Upper lobe of right lung (tissue), 1 donor: ENCODE results near the gene B3GAT1. TPM values are rescaled to one million over a fixed set of nuclear protein-coding genes. Genes with fewer than 3 reads are reported as not detected.
"Not testable (repeated sequence)": the region's sequence is repeated elsewhere in the genome, so short reads cannot be mapped to it uniquely, and the experiment has no call there.

Source experiments
- ATAC-seq: fragments of 200-7000 bp; cut with Tn5 transposase; one replicate; pipeline ENCODE4 v1.9.1; 2020; ENCODE audit warnings: mild to moderate bottlenecking, moderate library complexity
- DNase-seq: peaks from one replicate; pipeline ENCODE4 v3.0.0-alpha.2; 2020
- H3K27ac ChIP-seq: fragments of 200-600 bp; one replicate; pipeline ENCODE4 v1.8.0; 2022
- H3K27me3 ChIP-seq: fragments of 200-600 bp; one replicate; pipeline ENCODE4 v1.8.0; 2022; ENCODE audit warnings: mild to moderate bottlenecking
- H3K36me3 ChIP-seq: fragments of 200-600 bp; one replicate; pipeline ENCODE4 v1.8.0; 2022
- H3K4me1 ChIP-seq: fragments of 200-600 bp; one replicate; pipeline ENCODE4 v1.8.0; 2022
- H3K4me3 ChIP-seq: fragments of 200-600 bp; one replicate; pipeline ENCODE4 v1.8.0; 2022; ENCODE audit warnings: mild to moderate bottlenecking
- H3K9me3 ChIP-seq: fragments of 200-600 bp; one replicate; pipeline ENCODE4 v1.8.0; 2022
- intact Hi-C: fragments of 100-400 bp; cut with DNase I; formaldehyde crosslinking; loops from one replicate; pipeline ENCODE4 v1.11.0; 2022
- total RNA-seq: library from RNA; stranded (reverse); fragmentation: NEBNext Ultra II Directional; extraction: Animal tissue kit (Norgen Biotek cat#: 25700); gene quantifications from one replicate; pipeline ENCODE4 v1.2.1, GENCODE V29; 2021
- TF ChIP-seq, protein P1 (sequence below): fragments of 200-600 bp; IDR thresholded peaks from one replicate; pipeline ENCODE4 v1.8.0; 2022; ENCODE audit warnings: antibody characterized with exemption
- donor health status: DM: no; HTN: yes; CAD: no; lungs with severe emphysema.

B3GAT1 gene
- total RNA-seq, 1 donor from 2014 or later, result 1.2 TPM

DNA sequence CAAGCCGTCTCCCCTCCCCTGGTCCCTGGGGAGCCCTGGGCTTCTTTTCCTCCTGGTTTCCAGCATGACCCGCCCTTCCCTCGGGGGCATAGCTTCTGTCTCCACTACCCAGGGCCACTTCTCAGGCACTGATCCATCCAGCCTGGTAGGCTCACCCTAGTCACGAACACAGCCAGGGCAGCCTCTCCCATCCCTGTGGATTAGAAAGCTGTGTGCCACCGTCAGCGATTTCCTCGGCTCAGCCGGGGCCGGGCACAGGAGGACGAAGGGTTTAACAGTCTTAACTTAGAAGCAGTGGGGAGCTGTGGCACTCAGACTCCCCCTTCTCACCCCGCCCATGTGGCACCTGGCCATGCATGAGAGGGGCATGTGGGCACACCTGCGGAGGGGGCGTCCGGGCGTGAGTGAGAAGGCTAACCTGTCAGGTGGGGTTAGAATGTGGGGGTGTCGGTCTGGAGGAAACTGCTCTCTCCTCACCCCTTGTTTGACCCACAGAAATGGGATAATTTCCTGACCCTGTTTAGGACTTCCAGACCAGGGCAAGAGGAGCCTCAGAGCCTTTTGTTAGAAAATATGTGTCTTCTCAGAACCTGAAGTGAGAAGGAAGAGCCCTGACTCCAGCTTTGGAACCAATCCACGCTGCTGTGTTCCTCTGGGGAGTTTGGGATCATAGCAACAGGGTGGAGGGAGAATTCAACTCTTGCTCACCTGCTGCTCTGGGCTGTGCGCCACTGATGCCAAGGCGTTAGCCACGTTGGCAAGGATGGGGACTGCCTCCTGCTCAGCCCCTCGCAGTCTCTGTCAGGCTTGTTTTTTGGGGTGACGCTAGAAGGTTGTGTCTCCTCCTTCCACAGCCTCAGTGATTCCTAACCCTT is 65.7 kb downstream of the B3GAT1 start:
- intact Hi-C loops, result no loop called here
- Histone ChIP-seq H3K36me3 (no peaks in the 10 kb centered on the region), H3K9me3 (no peaks in the 10 kb centered on the region), H3K27ac (no peak overlapping the region), H3K4me3 (no peak overlapping the region), H3K4me1 (no peaks in the 10 kb centered on the region), H3K27me3 (no peaks in the 10 kb centered on the region)
- TF ChIP-seq, protein P1, sequence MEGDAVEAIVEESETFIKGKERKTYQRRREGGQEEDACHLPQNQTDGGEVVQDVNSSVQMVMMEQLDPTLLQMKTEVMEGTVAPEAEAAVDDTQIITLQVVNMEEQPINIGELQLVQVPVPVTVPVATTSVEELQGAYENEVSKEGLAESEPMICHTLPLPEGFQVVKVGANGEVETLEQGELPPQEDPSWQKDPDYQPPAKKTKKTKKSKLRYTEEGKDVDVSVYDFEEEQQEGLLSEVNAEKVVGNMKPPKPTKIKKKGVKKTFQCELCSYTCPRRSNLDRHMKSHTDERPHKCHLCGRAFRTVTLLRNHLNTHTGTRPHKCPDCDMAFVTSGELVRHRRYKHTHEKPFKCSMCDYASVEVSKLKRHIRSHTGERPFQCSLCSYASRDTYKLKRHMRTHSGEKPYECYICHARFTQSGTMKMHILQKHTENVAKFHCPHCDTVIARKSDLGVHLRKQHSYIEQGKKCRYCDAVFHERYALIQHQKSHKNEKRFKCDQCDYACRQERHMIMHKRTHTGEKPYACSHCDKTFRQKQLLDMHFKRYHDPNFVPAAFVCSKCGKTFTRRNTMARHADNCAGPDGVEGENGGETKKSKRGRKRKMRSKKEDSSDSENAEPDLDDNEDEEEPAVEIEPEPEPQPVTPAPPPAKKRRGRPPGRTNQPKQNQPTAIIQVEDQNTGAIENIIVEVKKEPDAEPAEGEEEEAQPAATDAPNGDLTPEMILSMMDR, result no peak
- DNase-seq (no peak), ATAC-seq (no peak)

DNA sequence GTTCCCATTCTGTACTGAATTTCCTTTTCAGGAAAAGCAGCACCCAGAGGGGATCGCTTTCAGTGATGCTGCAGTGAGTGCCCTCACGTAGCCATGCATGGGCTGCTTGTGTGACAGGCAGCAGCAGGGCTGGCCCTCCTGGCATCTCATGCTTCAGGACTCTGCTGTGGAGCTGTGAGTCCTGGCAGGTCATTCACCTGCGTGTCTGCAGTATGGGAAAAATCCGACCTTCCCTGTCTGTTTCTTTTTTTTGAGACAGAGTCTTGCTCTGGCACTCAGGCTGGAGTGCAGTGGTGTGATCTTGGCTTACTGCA is 66.8 kb downstream of the B3GAT1 start:
- ATAC-seq, result no peak
- H3K9me3 ChIP-seq, result no peaks in the 10 kb centered on the region
- H3K27me3 ChIP-seq, result no peaks in the 10 kb centered on the region
- no peaks in the 10 kb centered on the region for H3K36me3 ChIP-seq
- H3K4me3 ChIP-seq, result no peak overlapping the region
- intact Hi-C loops, result no loop called here
- TF ChIP-seq, protein P1, result no peak
- no peak for DNase-seq
- H3K4me1 ChIP-seq, result no peaks in the 10 kb centered on the region
- no peak overlapping the region for H3K27ac ChIP-seq

DNA sequence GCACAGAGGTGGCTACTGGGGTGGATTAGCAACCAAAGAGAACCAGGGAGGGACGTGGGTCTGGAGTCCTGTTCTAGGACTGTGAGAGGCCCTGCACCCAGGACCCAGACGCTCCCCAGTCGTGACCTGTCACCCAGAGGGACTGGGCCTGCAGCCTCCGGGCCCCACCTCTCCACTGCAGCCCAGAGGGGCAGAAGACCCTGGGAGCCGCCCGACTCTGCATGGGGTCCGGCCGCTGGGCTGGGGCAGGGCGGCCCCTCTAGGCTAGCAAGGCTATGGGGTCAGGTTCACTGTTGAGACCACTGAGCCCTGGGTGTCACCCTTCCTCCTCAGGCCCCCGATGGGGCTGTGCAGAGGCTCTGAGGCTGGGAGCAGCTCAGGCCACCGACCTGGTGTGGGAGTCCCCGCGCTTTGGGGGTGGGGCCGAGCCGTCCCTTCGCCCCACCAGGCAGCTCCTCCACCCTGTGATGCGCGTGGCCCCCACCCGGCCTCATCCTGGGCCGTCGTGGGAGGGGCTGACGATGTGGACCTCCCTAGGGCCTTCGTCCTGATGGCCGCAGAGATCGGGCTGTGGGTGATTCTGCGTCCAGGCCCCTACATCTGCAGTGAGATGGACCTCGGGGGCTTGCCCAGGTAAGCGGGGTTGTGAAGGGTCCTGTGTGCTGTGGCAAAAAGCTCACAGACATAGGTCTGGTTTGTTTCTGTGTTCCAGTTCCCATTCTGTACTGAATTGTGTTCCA is 67.4 kb downstream of the B3GAT1 start:
- H3K27ac ChIP-seq, H3K36me3 ChIP-seq, intact Hi-C loops, H3K4me3 ChIP-seq, DNase-seq, H3K9me3 ChIP-seq, H3K27me3 ChIP-seq, H3K4me1 ChIP-seq: not testable (repeated sequence)
- peak; percentile 28 for ATAC-seq

- no peaks in the 10 kb centered on the region for H3K9me3 ChIP-seq
- no peaks in the 10 kb centered on the region for H3K27me3 ChIP-seq
- ATAC-seq, result no peak
- H3K36me3 ChIP-seq, result no peaks in the 10 kb centered on the region
- H3K4me1 ChIP-seq, result no peaks in the 10 kb centered on the region
- no peak overlapping the region for H3K4me3 ChIP-seq
- H3K27ac ChIP-seq, result no peak overlapping the region
- TF ChIP-seq, protein P1, result no peak
- DNase-seq, result no peak
- intact Hi-C loops, result no loop called here
Measured at GRCh38 chr11:134343646-134344045, 68.4 kb downstream of the B3GAT1 start.

GRCh38 chr11:134342572-134343340 is 69.3 kb downstream of the B3GAT1 start:
- H3K27ac ChIP-seq, result no peak overlapping the region
- intact Hi-C loops, result no loop called here
- H3K4me3 ChIP-seq, result no peak overlapping the region
- H3K27me3 ChIP-seq, result no peaks in the 10 kb centered on the region
- H3K9me3 ChIP-seq, result no peaks in the 10 kb centered on the region
- no peak for ATAC-seq
- DNase-seq, result no peak
- TF ChIP-seq, protein P1, result no peak
- H3K4me1 ChIP-seq, result no peaks in the 10 kb centered on the region
- H3K36me3 ChIP-seq, result no peaks in the 10 kb centered on the region
